Ovary (tissue), 3 donors: ENCODE results near the gene CWC25.

ENCODE experiments used
- EP300 ChIP-seq: sonication (generic); formaldehyde crosslinking; IDR thresholded peaks from one replicate; pipeline ENCODE4 v1.6.1; 2017; ENCODE audit warnings: antibody characterized with exemption
- POLR2A ChIP-seq: fragments of 450-650 bp; IDR thresholded peaks from one replicate; pipeline ENCODE4 v1.6.1; 2017; ENCODE audit warnings: antibody characterized with exemption, mild to moderate bottlenecking, moderate library complexity
- TF ChIP-seq, protein P1 (sequence below), 3 donors: fragments of 450-650 bp in 2 of 3; fragments of 200-600 bp in 1 of 3; IDR thresholded peaks; one replicate each; pipeline versions ENCODE4 v1.5.1 to v1.8.0; 2016 to 2022; ENCODE audit warnings: antibody characterized with exemption in 3 of 3, mild to moderate bottlenecking in 1 of 3
- donor health status: DM: no; HTN: no; CAD: no.

DNA sequence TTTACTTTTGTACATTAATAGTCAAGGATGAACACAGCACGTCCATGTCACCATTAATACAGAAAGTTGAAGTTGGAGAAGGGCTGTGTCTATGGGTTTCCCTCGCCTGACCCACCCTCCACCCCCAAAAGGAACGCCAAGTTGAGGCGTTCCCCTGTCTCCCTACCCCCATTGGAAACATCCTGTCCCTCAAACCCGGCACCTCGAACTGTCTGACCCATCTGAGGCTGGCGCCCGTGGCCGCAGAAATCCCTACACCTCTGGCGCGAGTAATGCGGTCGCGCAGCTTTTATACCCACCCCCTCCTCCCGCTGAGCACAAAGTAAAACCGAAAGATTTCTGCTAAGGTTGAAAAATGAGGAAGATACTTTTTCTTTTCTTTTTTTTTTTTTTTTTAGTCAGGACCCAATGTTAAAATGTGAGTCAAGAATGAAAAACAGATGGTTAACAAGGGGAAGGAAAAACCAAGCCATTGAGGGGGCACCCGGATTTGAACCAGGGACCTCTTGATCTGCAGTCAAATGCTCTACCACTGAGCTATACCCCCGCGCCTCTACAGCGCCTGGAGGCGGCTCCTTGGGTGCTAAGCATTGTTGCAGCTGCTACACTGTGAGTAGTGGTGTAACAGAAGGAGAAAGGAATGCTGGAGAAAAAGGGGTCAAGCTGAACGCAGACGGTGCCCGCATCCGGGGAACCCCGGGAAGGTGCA, 43.9 kb upstream of the CWC25 start:
- TF ChIP-seq, protein P1, sequence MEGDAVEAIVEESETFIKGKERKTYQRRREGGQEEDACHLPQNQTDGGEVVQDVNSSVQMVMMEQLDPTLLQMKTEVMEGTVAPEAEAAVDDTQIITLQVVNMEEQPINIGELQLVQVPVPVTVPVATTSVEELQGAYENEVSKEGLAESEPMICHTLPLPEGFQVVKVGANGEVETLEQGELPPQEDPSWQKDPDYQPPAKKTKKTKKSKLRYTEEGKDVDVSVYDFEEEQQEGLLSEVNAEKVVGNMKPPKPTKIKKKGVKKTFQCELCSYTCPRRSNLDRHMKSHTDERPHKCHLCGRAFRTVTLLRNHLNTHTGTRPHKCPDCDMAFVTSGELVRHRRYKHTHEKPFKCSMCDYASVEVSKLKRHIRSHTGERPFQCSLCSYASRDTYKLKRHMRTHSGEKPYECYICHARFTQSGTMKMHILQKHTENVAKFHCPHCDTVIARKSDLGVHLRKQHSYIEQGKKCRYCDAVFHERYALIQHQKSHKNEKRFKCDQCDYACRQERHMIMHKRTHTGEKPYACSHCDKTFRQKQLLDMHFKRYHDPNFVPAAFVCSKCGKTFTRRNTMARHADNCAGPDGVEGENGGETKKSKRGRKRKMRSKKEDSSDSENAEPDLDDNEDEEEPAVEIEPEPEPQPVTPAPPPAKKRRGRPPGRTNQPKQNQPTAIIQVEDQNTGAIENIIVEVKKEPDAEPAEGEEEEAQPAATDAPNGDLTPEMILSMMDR (IDR thresholded peaks at IDR 0.05), result peak in 1 of 3 donors; percentile 35
- TF ChIP-seq POLR2A (peak; percentile 8), EP300 (no peak)
